ENCODE results near the gene NFASC. TPM values are rescaled to one million over a fixed set of nuclear protein-coding genes. Genes with fewer than 3 reads are reported as not detected.

NFASC gene
- total RNA-seq, 1 donor from 2014 or later, result 2.7 TPM

Other genes starting within 250 kb of the NFASC start
- 0.15 TPM for gene LRRN2, start 185.1 kb upstream of the NFASC start, total RNA-seq
- gene CNTN2, start 172.3 kb downstream of the NFASC start, total RNA-seq, result 0.13 TPM
- gene TMEM81, start 213.6 kb downstream of the NFASC start, total RNA-seq, result 2.2 TPM